IPS-18a (cell line): ENCODE data around the gene SRP19.
A peak's percentile ranks its signal among the peaks of the same experiment; 100 is the strongest.
"Not testable (repeated sequence)": the region's sequence is repeated elsewhere in the genome, so short reads cannot be mapped to it uniquely, and the experiment has no call there.

Source experiments
- H3K27ac ChIP-seq: one replicate; pipeline ENCODE4 v1.5.1; 2013; ENCODE audit warnings: low read length
- H3K27me3 ChIP-seq: one replicate; pipeline ENCODE4 v1.6.1; 2013; ENCODE audit warnings: mild to moderate bottlenecking, low read length; ENCODE audit not compliant: control insufficient read depth, insufficient read depth
- H3K36me3 ChIP-seq: one replicate; pipeline ENCODE4 v1.6.1; 2013; ENCODE audit warnings: low read depth, low read length; ENCODE audit not compliant: control insufficient read depth
- H3K4me1 ChIP-seq: one replicate; pipeline ENCODE4 v1.6.1; 2013; ENCODE audit warnings: low read depth, low read length; ENCODE audit not compliant: control insufficient read depth
- H3K4me3 ChIP-seq: one replicate; pipeline ENCODE4 v1.5.1; 2013; ENCODE audit warnings: low read length
- H3K9ac ChIP-seq: one replicate; pipeline ENCODE4 v1.6.1; 2013; ENCODE audit warnings: mild to moderate bottlenecking, low read length, moderate library complexity
- H3K9me3 ChIP-seq: one replicate; pipeline ENCODE4 v1.6.1; 2013; ENCODE audit warnings: low read depth, low read length; ENCODE audit not compliant: control insufficient read depth

Gene SRP19

DNA sequence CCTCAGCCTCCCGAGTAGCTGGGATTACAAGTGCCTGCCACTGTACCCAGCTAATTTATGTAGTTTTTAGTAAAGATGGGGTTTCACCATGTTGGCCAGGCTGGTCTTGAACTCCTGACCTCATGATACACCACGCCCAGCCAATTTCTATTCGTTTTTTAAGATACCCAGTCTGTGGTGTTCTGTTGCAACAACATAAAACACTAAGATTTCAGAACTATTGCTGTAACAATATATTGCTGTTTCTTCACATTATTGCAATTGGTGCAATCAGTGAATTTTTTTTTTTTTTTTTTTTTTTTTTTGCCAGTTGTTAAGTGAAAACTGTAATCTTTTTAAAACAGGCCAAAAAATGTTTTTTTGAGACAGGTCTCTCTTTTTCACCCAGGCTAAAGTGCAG is 9.9 kb downstream of the SRP19 start:
- Histone ChIP-seq H3K36me3 (peaks cover 28% of the 10 kb centered on the region), H3K9me3 (no peaks in the 10 kb centered on the region), H3K4me1 (peaks cover under 1% of the 10 kb centered on the region), H3K27ac (no peak overlapping the region), H3K4me3 (no peak overlapping the region), H3K27me3 (no peaks in the 10 kb centered on the region), H3K9ac (no peak overlapping the region)

DNA sequence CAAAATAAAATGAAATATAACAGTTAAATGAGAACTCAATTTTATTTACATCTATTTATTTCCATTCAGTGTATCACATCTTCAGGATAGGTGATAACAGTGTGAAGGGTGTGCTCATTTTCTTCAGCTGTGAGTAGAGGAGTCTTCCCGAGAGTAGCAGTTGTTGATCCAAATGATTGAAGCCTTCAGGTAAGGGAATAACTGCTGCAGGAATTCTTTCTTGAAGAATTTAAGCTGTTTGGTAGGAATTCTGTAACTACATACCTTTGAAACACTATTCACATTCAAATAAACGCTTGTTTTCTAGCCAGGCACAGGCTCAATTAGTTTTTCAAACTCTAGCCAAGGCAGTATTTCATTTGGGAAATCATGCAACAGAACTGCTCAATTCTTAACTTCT is 15.3 kb downstream of the SRP19 start:
- Histone ChIP-seq H3K4me3 (no peak overlapping the region), H3K36me3 (peaks cover 24% of the 10 kb centered on the region), H3K27ac (peak overlapping the region; percentile 45), H3K9ac (no peak overlapping the region), H3K4me1 (peaks cover 8% of the 10 kb centered on the region), H3K27me3 (no peaks in the 10 kb centered on the region), H3K9me3 (no peaks in the 10 kb centered on the region)

DNA sequence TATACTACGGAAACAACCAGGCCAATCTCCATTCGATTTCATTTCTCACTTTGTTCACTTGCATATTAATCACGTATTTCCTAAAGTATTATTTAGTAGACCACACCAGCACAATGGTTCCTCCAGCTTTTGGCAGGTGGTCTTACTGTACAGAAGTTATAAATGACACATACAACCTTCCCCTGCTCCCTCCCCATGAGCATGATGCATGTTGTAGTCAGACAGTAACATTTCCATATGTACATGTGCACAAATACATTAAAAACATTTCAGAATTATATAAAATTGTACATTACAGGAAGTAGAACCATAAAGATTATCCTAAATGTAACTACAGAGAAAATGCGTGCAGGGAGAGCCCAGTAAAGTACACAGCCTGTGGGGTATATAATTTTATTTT is 17.0 kb downstream of the SRP19 start:
- Histone ChIP-seq H3K4me1 (peaks cover 8% of the 10 kb centered on the region), H3K4me3 (no peak overlapping the region), H3K27me3 (no peaks in the 10 kb centered on the region), H3K36me3 (peaks cover 33% of the 10 kb centered on the region), H3K9me3 (no peaks in the 10 kb centered on the region), H3K9ac (no peak overlapping the region), H3K27ac (no peak overlapping the region)

DNA sequence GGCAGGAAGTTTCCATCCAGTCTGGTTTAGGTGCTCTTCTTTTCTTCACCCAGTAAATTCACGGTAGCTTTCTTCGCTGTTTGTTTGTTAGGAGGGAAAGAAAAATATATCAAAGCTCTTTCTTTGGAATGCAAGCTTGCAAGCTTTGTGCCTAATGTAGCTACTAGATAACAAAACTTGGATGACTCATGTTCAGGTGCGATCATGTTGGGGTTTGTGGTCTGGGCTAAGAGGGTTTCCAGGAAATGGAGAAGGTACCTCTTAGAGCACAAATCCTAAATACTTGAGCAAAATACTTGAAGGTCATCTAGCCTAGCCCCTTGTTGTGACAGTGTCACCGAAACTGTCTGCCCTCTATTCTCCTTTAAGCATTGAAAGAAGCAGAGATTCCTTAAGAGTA is 17.7 kb downstream of the SRP19 start:
- H3K36me3 ChIP-seq, result peaks cover 36% of the 10 kb centered on the region
- no peaks in the 10 kb centered on the region for H3K27me3 ChIP-seq
- H3K4me1 ChIP-seq, result peaks cover 8% of the 10 kb centered on the region
- no peak overlapping the region for H3K9ac ChIP-seq
- H3K27ac ChIP-seq, result no peak overlapping the region
- H3K4me3 ChIP-seq, result no peak overlapping the region
- H3K9me3 ChIP-seq, result no peaks in the 10 kb centered on the region

DNA sequence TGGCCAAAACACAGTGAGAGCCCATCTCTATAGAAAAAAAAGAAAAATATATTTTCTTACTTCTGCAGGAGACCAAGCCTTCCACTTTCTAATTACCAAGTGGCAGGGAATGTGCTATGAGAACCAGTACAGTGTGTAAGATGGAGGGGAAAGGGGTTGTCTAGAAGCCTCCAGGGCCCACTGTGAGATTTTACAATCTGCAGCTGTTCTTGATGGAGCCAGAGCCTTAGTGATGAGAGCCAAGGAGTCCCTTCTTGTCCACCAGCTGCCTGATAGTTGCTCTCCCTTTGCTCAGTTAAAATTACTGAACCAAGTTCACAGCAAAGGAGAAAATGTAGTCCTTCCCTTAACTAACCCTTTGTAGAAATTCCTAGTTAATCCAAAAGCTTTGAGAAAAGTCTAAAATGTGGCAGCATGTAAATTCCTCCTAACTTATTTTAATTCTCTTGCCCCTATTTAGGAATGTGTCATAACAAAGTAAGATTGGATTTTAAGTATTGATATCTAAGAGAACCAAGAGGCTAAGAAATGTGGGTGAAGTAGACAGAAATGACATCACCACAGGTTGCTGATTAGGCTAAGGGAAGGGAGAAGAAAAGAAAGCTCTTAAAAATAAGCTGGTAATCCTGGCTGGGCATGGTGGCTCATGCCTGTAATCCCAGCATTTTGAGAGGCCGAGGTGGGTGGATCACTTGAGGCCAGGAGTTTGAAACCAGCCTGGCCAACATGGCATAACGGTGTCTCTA is 19.3 kb downstream of the SRP19 start:
- Histone ChIP-seq H3K4me3 (no peak overlapping the region), H3K9me3 (no peaks in the 10 kb centered on the region), H3K9ac (no peak overlapping the region), H3K27ac (no peak overlapping the region), H3K4me1 (peaks cover 8% of the 10 kb centered on the region), H3K36me3 (peaks cover 45% of the 10 kb centered on the region), H3K27me3 (no peaks in the 10 kb centered on the region)

DNA sequence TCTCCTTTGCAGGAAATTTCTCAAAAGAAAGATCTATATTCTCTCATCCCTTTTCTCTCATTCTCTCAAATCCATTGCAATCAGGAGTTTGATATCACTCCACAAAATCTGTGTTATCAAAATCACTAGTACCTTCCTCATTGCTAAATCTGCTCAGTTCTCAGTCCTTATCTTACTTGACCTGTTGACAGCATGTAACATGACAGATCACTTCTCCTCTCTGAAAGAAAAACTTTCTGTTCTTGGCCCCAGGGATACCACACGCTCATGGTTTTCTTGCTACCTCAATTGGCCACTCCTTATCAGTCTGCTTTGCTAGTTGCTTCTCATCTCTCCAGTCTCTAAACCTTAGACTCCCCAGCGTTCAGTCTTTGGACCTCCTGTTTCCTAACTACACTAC is 22.1 kb downstream of the SRP19 start:
- Histone ChIP-seq H3K36me3 (peaks cover 47% of the 10 kb centered on the region), H3K9me3 (no peaks in the 10 kb centered on the region), H3K4me3 (no peak overlapping the region), H3K9ac (no peak overlapping the region), H3K27me3 (no peaks in the 10 kb centered on the region), H3K4me1 (no peaks in the 10 kb centered on the region), H3K27ac (no peak overlapping the region)

DNA sequence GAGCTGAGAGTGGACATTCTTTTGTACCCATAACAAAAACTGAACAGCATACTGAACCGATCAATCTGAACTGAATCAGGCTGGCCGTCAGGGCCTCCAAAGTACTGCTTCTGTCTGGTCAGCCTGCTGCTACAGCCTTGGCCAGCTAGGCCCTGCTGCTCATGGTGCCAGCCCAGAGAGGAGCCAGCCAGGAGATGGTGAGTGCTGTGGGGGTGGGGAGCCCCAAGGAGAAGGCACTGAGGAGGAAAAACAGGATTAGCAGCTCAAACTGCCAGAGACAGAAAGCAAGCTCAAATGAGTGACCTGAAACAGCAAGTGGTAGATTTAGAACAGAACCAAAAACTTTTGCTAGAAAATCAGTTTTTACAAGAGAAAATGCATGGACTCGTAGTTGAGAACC is 23.9 kb downstream of the SRP19 start:
- Histone ChIP-seq H3K27me3 (no peaks in the 10 kb centered on the region), H3K4me1 (no peaks in the 10 kb centered on the region), H3K9ac (no peak overlapping the region), H3K4me3 (no peak overlapping the region), H3K9me3 (no peaks in the 10 kb centered on the region), H3K36me3 (peaks cover 39% of the 10 kb centered on the region), H3K27ac (no peak overlapping the region)

DNA sequence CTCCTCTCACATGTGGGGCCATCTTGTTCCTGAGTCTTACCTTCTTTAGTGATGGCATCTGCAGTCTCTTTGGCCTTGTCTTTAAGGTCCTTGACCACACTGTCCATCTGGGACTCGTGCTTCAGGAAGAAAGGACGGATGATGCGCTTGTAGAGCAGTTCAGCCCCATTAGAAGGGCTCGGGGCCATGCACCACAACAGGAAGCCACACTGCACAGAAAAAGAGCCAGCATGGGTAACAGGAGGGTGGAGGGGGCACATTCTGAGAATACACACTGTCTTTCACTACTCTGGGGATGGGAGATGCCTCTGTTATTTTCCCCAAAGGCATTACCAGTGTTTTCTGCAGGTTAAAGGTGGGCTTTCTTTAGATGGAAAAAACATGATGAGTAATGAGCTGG is 25.9 kb downstream of the SRP19 start:
- Histone ChIP-seq H3K36me3 (peaks cover 30% of the 10 kb centered on the region), H3K27me3 (no peaks in the 10 kb centered on the region), H3K27ac (no peak overlapping the region), H3K9ac (no peak overlapping the region), H3K9me3 (no peaks in the 10 kb centered on the region), H3K4me3 (no peak overlapping the region), H3K4me1 (no peaks in the 10 kb centered on the region)

DNA sequence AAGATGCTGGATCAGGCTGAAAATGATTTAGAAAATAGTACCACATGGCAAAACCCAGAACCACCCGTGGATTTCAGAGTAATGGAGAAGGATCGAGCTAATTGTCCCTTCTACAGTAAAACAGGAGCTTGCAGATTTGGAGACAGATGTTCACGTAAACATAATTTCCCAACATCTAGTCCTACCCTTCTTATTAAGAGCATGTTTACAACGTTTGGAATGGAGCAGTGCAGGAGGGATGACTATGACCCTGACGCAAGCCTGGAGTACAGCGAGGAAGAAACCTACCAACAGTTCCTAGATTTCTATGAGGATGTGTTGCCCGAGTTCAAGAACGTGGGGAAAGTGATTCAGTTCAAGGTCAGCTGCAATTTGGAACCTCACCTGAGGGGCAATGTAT is 31.0 kb downstream of the SRP19 start:
- not testable (repeated sequence) for H3K4me1 ChIP-seq, H3K27me3 ChIP-seq, H3K9me3 ChIP-seq, H3K4me3 ChIP-seq, H3K9ac ChIP-seq, H3K36me3 ChIP-seq, H3K27ac ChIP-seq

DNA sequence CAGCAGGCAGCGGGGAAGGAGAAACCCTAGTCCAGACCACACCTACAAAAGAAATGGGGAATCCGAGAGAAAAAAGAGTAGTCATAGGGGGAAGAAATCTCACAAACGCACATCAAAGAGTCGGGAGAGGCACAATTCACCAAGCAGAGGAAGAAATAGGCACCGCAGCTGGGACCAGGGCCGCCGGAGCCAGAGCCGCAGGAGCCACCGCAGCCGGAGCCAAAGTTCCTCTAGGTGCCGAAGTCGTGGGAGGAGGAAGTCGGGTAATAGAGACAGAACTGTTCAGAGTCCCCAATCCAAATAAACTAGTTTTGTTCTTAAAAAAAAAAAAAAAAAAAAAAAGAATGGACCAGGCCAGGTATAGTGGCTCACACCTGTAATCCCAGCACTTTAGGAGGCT is 31.7 kb downstream of the SRP19 start:
- no peaks in the 10 kb centered on the region for H3K36me3 ChIP-seq
- no peak overlapping the region for H3K4me3 ChIP-seq
- H3K4me1 ChIP-seq, result no peaks in the 10 kb centered on the region
- H3K9me3 ChIP-seq, result no peaks in the 10 kb centered on the region
- H3K9ac ChIP-seq, result no peak overlapping the region
- no peak overlapping the region for H3K27ac ChIP-seq
- no peaks in the 10 kb centered on the region for H3K27me3 ChIP-seq

DNA sequence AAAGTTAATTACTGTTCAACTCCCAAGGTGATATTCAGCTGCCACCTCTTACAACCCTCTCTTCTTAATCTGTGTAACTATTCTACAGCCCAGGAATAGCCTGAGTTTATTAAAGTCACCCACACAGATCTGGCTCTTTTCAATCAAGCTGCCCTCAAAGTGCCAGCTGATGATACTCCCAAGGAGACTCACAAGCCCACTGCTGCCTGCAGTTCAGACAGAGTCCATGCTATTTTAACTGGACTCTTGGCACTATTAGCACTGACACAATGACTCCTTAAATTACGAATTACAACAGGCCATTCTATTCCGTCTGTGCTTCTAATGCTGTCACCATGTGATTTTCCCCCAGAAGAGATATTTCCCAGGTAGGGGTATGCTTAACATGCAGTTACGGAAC is 34.6 kb downstream of the SRP19 start:
- H3K36me3 ChIP-seq, result no peaks in the 10 kb centered on the region

DNA sequence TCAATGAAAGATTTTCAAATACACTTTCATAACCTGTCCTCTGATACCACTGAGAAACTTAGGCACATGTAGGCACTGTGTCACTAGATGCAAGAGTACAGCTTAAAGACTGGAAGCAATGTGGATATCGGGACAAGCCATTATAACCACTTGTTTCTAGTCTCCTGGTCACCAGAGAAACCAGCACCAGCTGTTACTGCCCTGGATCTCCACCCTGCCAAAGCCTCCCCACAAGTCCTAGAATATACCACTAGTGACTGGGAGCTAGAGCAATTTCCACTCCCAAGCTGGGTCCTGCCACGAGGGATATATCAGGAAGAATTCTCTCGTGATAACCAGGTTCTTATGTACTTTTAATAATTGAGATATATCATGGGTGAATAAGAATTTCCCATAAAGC is 41.5 kb downstream of the SRP19 start:
- H3K27me3 ChIP-seq, result no peaks in the 10 kb centered on the region
- no peak overlapping the region for H3K27ac ChIP-seq
- H3K9me3 ChIP-seq, result no peaks in the 10 kb centered on the region
- H3K36me3 ChIP-seq, result peaks cover 6% of the 10 kb centered on the region
- H3K4me1 ChIP-seq, result no peaks in the 10 kb centered on the region
- no peak overlapping the region for H3K9ac ChIP-seq
- H3K4me3 ChIP-seq, result no peak overlapping the region

More for the DNA sequence above, 34.6 kb downstream of the SRP19 start:
- H3K4me3 ChIP-seq, result no peak overlapping the region
- no peaks in the 10 kb centered on the region for H3K27me3 ChIP-seq
- no peaks in the 10 kb centered on the region for H3K4me1 ChIP-seq
- no peak overlapping the region for H3K27ac ChIP-seq
- H3K9me3 ChIP-seq, result no peaks in the 10 kb centered on the region
- H3K9ac ChIP-seq, result no peak overlapping the region
